RKO (cell line): ENCODE results near the gene ATRN.
"Not testable (repeated sequence)": the region's sequence is repeated elsewhere in the genome, so short reads cannot be mapped to it uniquely, and the experiment has no call there.

Experiments
- DNase-seq: peaks from one replicate; pipeline ENCODE4 v3.0.0-alpha.2; 2016; ENCODE audit warnings: low spot score

The ATRN gene

DNA sequence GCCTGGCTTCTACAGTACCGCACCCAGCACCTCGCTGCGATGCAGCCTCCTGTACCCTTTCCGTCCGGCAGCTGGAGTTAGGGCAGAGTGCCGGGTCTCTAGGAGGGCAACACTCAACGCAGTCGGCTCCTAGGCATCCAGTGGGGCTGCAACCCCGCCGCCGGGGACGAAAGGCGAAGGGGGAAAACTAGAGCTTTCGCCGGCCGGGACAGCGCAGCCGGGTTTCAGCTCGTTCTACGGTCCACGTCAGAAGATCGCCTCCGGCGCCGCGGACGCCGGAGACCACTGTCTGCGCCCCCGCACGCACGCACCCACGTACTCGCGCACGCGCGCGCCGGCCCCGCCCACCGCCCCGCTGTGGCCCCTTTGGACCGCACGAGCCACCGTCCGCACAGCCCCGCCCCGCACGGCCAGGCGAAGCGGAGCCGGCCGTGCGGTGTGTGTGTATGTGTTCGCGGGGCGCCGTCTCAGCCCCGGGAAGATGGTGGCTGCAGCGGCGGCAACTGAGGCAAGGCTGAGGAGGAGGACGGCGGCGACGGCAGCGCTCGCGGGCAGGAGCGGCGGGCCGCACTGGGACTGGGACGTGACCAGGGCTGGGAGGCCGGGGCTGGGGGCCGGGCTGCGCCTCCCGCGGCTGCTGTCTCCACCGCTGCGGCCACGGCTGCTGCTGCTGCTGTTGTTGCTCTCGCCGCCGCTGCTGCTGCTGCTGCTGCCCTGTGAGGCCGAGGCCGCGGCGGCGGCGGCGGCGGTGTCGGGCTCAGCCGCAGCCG lies at the start of gene ATRN:
Gene ATRN, plus strand, starts transcription at position 392 of the 770 bp plus-strand sequence. Its CDS starts 90 bp downstream, at position 482.
- peak; percentile 96 for DNase-seq

DNA sequence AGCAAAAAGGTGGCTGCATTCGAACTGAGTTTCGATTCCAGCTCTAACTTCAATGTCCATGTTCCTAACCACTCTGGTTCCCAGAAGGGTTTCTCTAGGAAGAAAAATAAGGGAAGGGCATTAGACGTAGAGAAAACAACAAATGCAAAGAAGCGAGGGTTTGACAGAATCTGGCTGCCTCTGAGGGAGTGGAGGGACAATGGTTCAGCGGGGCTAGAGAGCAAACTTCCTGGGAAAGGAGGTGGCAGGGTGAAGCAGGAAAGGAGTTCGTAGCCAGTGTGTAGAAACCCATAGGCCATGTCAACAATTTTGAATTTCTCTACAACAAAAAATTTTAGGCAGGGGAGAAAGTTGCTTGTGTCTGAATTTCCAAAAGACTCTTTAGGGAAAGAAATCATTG lies 48.8 kb upstream of the ATRN start:
- DNase-seq: no peak

DNA sequence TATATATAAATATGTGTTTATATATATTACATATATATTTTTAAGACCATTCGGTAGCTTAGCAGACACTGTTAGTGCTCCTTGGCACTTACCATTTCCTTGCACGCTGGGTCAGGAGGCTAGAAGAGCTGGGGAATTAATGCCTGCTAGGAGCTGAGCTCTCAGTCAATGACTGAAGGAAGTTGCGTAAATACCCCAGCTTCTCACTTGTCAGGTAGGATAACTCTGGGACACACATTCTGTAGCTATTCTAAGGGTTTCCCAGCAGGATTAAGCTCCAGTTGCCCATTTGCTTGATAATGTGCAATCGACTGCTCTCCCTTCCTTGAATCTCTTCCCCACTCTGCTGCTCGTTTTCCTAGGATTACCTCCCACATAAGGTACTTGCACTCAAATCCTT lies 47.7 kb upstream of the ATRN start:
- no peak for DNase-seq

DNA sequence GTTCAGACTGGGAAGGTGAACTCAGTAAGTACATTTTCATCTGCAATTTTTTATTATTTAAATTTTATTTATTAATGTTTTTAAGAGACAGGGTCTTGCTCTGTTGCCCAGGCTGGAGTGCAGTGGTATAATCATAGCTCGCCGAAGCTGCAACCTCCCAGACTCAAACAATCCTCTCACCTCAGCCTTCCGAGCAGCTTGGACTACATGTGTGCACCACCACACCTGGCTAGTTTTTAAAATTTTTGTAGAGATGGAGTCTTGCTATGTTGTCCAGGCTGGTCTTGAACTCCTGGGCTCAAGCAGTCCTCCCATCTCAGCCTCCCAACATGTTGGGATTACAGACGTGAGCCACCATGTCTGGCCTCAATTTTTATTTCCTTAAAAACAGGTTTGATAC lies 44.1 kb upstream of the ATRN start:
- DNase-seq: not testable (repeated sequence)

DNA sequence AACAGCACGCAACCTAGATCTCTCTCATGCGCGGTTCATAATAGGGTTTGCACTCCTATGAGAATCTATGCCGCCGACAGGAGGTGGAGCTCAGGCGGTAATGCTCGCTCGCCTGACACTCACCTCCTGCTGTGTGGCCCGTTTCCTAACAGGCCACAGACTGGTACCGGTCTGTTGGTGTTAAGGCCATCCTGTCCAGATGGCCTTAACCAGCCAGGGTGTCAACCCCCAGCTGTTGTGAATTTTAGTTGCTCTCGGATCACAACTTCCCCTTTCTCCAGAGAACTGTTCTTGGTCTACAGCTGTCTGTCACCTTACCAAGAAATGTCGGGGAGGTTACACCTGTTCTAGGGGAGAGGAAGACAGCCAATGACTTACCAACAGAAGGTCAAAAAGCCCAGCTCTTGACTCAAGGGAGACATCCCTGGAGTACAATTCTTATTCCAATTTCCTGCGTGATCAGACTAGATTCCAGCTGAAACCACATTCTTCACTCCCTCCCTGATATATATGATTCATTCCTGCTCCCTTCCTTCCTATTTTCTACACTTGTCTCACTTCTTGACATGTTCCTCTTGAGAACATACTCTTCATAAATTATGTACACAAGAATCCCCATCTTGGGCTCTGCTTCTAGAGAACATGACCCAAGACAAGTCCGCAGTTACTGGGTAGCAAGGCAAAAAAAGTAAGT lies 40.3 kb upstream of the ATRN start:
- no peak for DNase-seq

DNA sequence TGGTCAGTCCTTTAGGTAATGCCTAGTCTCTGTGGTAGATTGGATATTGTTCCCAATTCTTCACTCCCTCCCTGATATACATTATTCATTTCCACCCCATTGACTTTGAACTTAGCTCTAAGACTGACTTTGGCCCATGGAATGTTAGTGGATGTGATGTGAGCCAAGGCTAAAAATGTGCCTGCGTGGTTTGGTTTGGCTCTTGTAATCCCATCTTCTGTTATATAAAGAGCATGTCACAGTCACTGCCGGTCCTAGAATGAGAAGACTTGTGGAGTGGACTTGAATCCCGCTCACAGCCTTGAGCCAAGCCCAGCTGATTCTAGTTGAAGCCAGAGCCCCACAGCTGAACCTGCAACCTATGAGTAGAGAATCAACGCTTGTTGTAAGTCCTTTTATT lies 39.7 kb upstream of the ATRN start:
- DNase-seq: no peak

DNA sequence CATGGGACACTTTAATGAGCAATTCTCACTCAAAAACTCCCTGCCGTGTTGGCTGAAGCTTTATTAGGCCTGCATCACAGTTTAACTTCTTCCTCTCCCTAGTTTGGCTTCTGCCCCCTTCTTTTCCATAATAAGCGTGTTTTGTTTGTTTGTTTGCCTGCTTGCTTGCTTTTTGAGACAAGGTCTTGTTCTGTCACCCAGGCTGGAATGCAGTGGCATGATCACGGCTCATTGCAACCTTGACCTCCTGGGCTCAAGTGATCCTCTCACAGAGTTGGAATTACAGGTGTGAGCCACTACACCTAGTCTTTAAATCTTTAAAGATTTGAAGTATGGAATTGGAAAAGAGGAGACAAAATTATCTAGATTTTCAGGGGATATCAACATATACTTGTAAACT lies 38.0 kb upstream of the ATRN start:
- no peak for DNase-seq

DNA sequence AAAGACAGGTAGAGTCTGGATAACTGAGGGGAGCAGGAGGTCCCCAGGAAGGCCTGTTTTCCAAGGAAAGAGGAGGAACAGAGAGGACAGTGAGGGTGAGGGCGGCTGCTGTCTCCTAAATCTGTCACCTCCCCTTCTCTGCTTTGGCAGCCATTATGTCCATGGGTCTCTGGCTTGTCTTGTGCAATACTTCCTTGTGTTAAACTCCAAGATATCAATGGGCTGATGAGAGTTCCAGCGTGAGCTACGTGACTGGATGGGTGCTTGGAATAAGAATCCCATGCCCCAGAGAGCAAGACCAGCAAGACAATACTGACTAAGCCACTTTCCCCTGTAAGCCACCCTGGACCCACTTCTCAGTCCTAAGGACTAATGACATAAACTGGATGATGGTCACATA lies 37.1 kb upstream of the ATRN start:
- DNase-seq: no peak

DNA sequence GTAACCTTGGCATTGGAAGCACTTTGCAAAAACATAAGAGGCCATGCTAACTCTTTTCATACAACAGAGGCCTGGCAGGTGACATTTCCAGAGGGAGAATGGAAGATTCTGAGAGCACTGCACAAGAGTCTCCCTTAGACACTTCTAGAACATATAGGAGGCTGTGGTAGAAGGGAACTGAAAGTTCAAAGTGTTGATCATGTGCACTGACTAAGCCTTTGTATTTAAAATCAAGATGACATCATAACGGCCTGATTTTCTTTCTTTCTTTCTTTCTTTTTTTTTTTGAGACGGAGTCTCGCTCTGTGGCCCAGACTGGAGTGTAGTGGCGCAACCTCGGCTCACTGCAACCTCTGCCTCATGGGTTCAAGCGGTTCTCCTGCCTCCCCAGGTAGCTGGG lies 36.6 kb upstream of the ATRN start:
- DNase-seq: no peak

DNA sequence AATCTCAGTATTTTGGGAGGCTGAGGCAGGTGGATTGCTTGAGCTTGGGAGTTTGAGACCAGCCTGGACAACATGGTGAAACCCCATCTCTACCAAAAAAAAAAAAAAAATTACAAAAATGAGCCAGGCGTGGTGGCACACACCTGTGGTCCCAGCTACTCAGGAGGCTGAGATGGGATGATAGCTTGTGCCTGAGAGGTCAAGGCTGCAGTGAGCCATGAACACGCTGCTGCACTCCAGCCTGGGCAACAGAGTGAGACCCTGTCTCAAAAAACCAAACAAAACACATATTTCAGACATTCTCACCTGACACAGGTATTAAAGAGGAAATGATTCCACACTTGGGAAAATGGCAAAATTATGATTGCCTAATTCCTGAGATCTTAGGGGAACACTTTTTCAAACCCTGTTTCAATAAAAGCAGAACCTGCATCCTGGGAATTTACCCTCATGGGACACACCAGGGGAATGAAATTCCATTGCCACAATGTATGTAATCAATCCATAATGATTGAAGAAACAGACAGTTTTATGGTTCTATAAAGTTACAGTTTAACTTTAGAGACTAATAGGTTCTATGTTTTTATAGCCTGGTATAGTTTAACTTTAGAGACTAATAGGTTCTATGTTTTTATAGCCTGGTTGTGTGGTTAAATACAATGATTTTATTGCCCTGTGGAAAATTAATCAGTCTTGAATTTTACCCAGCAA lies 33.8 kb upstream of the ATRN start:
- DNase-seq: no peak

DNA sequence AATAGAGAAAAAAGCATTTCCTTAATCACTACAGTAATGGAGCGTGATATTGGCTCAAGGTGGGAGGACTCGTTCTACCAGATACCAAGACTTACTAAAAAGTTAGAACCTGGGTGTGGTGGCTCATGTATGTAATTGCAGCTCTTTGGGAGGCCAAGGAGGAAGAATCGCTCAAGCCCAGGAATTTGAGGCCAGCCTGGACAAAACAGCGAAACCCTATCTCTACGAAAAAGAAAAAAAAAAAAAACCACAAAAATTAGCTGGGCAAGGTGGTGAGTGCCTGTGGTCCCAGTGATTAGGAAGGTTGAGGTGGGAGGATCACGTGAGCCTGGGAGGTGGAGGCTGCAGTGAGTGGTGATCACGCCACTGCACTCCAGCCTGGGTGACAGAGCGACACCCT lies 24.0 kb upstream of the ATRN start:
- no peak for DNase-seq

DNA sequence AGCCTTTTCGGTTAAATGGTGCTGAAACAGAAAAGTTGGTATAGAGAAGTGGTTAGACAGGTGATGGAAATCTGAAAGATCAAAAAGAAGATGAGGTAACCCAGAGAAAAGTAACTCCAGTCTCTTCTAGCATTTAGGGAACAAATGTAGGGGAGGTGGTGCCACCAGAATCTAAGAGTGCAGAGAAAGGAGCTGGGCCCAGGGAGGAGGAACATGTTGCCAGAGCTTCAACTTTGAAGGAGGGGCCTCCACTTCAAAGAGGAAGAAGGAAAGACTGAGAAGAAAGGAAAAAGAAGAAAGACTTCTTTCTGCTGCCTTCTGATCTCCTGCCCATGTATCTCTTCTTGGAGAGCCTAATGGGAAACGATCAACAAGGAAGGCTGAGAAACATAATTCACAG lies 23.5 kb upstream of the ATRN start:
- DNase-seq: no peak

DNA sequence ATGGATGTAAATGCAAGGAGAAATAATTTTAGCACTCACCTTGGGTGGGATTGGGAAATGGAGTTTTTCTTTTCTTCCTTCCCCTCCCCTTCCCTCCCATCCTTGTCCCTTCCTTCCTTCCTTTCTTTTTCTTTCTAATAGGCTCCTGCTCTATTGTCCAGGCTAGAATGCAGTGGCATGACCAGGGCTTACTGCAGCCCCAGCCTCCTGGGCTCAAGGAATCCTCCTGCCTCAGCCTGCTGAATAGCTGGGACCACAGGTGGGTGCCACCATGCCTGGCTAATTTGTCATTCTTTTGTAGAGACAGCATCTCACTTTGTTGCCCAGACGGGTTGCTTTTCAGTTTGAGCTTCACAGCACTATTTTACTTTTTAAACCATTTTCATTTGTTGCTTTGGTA lies 21.5 kb upstream of the ATRN start:
- no peak for DNase-seq

DNA sequence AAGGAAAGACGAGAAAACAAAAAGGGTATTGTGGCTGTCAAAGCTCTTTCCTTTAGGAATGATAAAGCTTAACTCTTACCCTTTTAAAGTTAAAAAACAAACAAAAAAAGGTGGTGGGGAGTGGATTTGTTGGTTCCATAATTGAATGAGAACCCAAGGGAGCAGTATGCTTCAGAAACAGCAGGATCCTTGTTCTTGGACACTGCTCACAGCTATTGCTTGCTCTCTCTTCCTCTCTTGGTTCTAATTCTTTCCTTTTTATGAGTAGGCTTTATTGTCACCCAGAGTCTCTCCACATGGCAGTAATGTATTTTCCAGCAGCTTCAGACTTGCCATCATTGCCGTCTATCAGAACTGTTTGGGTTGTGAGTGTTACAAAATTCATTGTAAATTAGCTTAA lies 18.7 kb upstream of the ATRN start:
- no peak for DNase-seq

DNA sequence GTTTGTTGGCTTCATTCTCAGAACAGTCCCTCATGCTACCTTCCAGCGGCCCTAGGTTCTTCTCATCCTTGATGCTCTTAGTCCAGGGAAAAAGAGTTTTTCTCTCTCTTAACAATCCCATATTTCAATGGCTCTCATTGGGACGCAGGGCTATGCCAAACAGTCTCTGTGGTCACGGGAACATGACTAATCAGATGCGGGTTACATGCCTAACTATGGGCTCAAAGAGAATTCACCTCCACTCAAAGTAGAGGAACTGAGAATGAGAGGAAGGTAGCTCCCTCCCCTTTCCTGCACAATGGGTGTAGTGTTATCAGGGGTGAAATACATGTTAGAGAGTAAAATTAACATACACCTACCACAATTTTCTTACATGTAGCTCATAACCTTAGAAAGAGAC lies 18.1 kb upstream of the ATRN start:
- DNase-seq: no peak

DNA sequence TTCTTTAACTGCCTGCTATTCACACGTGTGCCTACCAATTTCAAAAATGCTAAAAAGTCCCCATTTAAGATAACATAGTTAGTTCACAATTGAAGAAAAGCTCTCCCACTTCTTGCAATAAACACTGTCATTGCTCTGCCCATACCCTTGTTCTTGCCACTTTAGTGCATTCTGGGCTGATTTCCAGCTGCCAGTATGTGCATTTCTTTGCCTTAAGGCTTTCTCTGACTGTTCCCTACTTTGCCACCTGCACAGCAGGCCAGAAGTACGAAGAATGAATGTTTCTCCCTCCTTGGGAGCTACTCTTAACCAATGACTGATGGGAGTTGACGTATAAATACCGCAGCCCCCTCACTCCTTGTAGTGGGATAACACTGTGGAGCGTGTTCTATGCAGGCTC lies 16.0 kb upstream of the ATRN start:
- no peak for DNase-seq

DNA sequence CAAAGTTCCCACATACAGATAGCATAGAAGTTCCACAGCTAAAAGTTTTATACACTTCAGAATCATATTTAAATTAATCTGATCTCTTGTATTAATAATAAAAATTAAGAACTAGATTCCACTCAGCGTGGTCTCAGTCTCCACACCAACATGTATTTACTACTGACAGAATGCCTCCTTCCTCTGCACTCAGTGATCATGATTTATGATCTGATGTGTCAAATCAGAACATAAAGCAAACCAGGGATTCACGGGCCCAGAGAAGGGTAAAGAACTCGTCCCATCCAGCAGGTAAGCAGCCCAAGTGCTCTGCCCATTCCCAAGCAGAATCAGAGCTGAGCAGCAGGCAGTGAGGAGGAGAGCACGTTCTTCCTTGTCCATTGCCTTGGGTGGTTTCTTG lies 14.2 kb upstream of the ATRN start:
- no peak for DNase-seq

DNA sequence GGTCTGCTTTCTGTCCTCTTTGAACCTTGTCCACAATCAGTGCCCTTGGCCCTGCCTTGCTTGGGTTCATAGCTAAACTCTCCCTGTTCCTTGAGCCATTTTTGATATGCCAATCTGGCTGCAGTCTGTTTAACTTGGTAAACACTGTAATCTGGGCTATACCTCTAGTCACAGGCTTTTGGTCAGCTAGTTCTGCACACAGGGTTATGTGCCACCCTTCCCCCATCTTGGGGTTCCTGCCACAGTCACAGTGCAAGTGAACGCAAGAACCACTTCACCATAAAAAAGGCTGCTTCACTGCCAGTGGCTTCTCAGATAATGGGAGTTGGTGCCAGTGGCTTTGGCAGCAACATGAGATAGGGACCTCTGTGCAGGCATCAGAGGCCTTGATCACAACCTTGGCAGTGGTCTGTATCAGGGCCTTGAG lies 10.9 kb upstream of the ATRN start:
- no peak for DNase-seq

DNA sequence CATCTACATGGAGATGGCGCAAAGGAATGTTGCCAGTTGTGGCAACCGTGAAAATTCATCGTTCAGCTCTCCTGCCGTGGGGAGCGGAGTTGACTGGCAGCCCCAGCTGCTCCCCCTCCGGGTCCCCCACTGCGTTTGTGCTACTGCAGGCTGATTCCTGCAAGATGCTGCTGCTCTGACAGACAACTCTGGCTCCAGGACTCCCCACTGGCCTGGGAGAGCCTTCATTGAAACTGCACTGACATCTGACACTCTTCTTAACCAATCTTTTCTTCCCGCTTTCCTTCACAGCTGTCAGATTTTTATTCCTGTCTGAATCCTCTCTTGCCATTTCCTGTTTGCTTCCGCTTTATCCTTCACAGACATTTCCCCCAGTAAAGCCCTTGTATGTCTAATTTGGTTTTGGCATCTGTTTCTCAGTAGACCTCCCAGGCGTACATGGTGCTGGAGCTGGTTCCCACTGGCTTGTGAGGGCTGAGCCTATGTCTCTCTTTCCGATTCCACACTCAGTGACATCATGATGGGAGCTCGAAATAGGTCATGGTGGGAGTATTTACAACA lies 9.5 kb upstream of the ATRN start:
- DNase-seq: no peak

DNA sequence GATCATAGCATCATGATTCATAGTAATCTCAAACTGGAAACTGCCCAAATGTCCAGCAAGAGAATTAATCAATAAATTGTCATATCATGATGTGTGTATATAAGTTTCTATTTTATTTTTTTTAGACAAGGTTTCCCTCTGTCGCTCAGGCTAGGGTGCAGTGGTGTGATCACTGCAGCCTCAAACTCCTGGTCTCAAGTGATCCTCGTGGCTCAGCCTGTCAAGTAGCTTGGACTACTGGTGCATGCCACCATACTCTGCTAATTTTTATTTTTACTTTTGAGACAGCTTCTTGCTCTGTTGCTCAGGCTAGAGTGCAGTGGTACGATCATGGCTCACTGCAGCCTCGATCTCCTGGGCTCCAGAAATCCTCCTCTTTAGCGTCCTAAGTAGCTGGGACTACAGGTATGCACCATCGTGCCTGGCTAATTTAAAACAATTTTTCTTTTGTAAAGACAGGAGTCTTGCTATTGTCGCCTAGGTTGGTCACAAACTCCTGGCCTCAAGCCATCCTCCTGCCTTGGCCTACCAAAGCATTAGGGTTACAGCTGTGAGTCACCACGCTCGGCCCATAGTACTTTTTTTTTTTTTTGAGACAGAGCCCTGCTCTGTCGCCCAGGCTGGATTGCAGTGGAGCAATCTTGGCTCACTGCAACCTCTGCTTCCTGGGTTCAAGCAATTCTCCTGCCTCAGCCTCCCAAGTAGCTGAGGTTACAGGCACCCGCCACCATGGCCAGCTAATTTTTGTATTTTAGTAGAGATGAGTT lies 8.7 kb upstream of the ATRN start:
- no peak for DNase-seq

DNA sequence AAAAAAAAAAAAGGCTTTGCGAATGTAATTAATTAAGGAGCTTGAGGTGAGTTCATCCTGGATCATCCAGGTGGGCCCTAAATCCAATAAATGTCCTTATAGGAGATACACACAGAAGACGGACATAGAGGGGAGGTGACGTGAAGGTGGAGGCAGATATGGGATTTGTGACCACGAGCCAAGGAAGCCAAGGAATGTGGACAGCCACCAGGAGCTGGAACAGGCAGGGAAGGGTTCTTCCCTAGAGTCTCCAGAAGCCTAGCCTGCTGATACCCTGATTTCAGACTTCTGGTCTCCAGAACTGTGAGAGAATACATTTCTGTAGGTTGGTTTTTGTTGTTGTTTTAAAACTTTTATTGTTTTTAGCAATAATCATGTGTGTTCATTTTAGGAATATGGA lies 6.7 kb upstream of the ATRN start:
- no peak for DNase-seq

DNA sequence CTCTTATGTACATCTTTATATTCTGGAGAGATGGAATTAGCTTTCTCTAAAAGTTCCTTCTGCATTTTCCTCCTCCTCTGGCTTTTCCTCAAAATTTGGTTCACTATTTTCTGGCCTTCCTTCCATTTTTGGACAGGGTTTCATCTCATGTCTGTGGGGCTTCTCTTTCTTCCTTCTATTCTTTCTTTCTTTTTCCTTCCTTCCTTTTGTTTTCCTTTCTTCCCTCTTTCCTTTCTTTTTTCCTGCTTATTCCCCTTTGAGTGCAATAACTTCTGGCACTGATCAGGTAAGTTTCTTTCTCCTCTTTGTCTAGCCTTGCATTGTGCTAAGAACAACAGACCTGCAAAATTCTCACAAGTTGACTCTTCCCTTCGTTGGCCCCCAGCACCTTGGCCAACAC lies 5.5 kb upstream of the ATRN start:
- DNase-seq: no peak
